GM12891 (cell line): ENCODE results near the gene TTLL8. TPM values are rescaled to one million over a fixed set of nuclear protein-coding genes. Genes with fewer than 3 reads are reported as not detected.
A peak's percentile ranks its signal among the peaks of the same experiment; 100 is the strongest.

Source experiments
- DNase-seq: peaks from one replicate; pipeline ENCODE4 v3.0.0; 2011; ENCODE audit warnings: low spot score; ENCODE audit not compliant: insufficient read length
- FAIRE-seq: peaks from 2 replicates; lab custom pipeline; 2011; peaks lifted over from hg19 to GRCh38; lab: Jason Lieb, UNC
- PAX5 ChIP-seq: IDR thresholded peaks from 2 replicates; pipeline ENCODE4 v1.6.1; 2011; ENCODE audit warnings: low read length, moderate library complexity, mild to moderate bottlenecking; ENCODE audit not compliant: insufficient read depth, severe bottlenecking
- POLR2A ChIP-seq: IDR thresholded peaks from 2 replicates; pipeline ENCODE4 v1.6.1; 2011; ENCODE audit warnings: low read depth, low read length, control low read depth
- POLR2AphosphoS5 ChIP-seq: IDR thresholded peaks from 2 replicates; pipeline ENCODE4 v1.6.1; 2011; ENCODE audit warnings: low read depth, low read length, control low read depth
- POU2F2 ChIP-seq: IDR thresholded peaks from 2 replicates; pipeline ENCODE4 v1.6.1; 2011; ENCODE audit warnings: low read depth, mild to moderate bottlenecking, control low read depth, low read length, moderate library complexity
- SPI1 ChIP-seq: IDR thresholded peaks from 2 replicates; pipeline ENCODE4 v1.6.1; 2011; ENCODE audit warnings: low read depth, low read length, control low read depth
- TAF1 ChIP-seq: IDR thresholded peaks from 2 replicates; pipeline ENCODE4 v1.6.1; 2011; ENCODE audit warnings: low read depth, low read length, control low read depth
- polyA plus RNA-seq: library from polyadenylated mRNA; unstranded; fragments of >200 nt; gene quantifications from one replicate; pipeline ENCODE4 v1.2.1, GENCODE V29; 2012; ENCODE audit warnings: low read depth, missing spikeins, inconsistent platforms; ENCODE audit not compliant: missing spikeins

TTLL8 gene
- 0.04 TPM for polyA plus RNA-seq

- TF ChIP-seq PAX5 (no peak), POLR2A (no peak), POLR2AphosphoS5 (no peak), SPI1 (no peak), TAF1 (no peak), POU2F2 (no peak)
- DNase-seq (no peak), FAIRE-seq (no peak)
These were observed at the start of gene TTLL8 for GRCh38 chr22:50058061-50058905. Gene TTLL8 (minus strand): TSS chr22:50058298.

- DNase-seq, result no peak
- TF ChIP-seq POU2F2, result no peak
- no peak for TF ChIP-seq TAF1
- no peak for TF ChIP-seq POLR2AphosphoS5
- TF ChIP-seq POLR2A, result no peak
- TF ChIP-seq SPI1, result no peak
- TF ChIP-seq PAX5, result no peak
- no peak for FAIRE-seq
These were observed 49.4 kb upstream of the TTLL8 start for GRCh38 chr22:50107529-50107928.

- FAIRE-seq (peak; percentile 82), DNase-seq (no peak)
- TF ChIP-seq SPI1 (no peak), PAX5 (no peak), POLR2AphosphoS5 (no peak), TAF1 (no peak), POU2F2 (no peak), POLR2A (no peak)
These were observed 47.4 kb upstream of the TTLL8 start for GRCh38 chr22:50105208-50106100.

- no peak for DNase-seq
- no peak for FAIRE-seq
These were observed 46.0 kb upstream of the TTLL8 start for GRCh38 chr22:50104141-50104544.

GRCh38 chr22:50102946-50103345 is 44.8 kb upstream of the TTLL8 start:
- DNase-seq (no peak), FAIRE-seq (peak; percentile 91)
- TF ChIP-seq SPI1 (no peak), PAX5 (no peak), TAF1 (no peak), POLR2AphosphoS5 (no peak), POU2F2 (no peak), POLR2A (no peak)

More at GRCh38 chr22:50104141-50104544, 46.0 kb upstream of the TTLL8 start:
- no peak for TF ChIP-seq POLR2AphosphoS5
- TF ChIP-seq PAX5, result no peak
- no peak for TF ChIP-seq SPI1
- no peak for TF ChIP-seq TAF1
- no peak for TF ChIP-seq POLR2A
- TF ChIP-seq POU2F2, result no peak

GRCh38 chr22:50101870-50102565 is 43.9 kb upstream of the TTLL8 start:
- no peak for FAIRE-seq
- no peak for DNase-seq
- TF ChIP-seq PAX5 (no peak), POLR2AphosphoS5 (no peak), SPI1 (no peak), POU2F2 (no peak), TAF1 (no peak)

- FAIRE-seq, result no peak
- no peak for TF ChIP-seq POLR2AphosphoS5
- no peak for TF ChIP-seq PAX5
- no peak for DNase-seq
These were observed 40.0 kb upstream of the TTLL8 start for GRCh38 chr22:50098052-50098451.

GRCh38 chr22:50092342-50092741 is 34.2 kb upstream of the TTLL8 start:
- no peak for TF ChIP-seq TAF1
- no peak for TF ChIP-seq PAX5
- no peak for TF ChIP-seq POLR2AphosphoS5
- TF ChIP-seq POLR2A, result no peak
- no peak for TF ChIP-seq SPI1
- TF ChIP-seq POU2F2, result no peak
- FAIRE-seq, result no peak
- DNase-seq, result no peak
